SK-N-SH (cell line): ENCODE data around the gene FAM222B. TPM values are rescaled to one million over a fixed set of nuclear protein-coding genes. Genes with fewer than 3 reads are reported as not detected.

ENCODE experiments used
- CTCF ChIA-PET: fragments of 300-600, 350-600 bp; formaldehyde crosslinking; extraction: SDS; loops from one replicate; lab custom pipeline; 2021; lab: Yijun Ruan, JAX
- POLR2A ChIA-PET: fragments of 350-600 bp; sonication (Branson Sonifier 250); formaldehyde crosslinking; extraction: SDS; loops from one replicate; lab custom pipeline; 2020; ENCODE audit warnings: antibody characterized with exemption, inconsistent platforms; lab: Yijun Ruan, JAX
- DNase-seq: peaks from one replicate; pipeline ENCODE4 v3.0.0; 2012
- H2AFZ ChIP-seq: fragments of 200-600 bp; sonication (generic); 2 replicates; pipeline ENCODE4 v1.8.1; 2016; ENCODE audit warnings: antibody characterized with exemption, mild to moderate bottlenecking, low read depth
- H3F3A ChIP-seq: fragments of 200-600 bp; sonication (generic); replicated peaks from 2 replicates; pipeline ENCODE3; 2016; ENCODE audit warnings: antibody characterized with exemption, mild to moderate bottlenecking; ENCODE audit not compliant: insufficient read depth
- H3K27ac ChIP-seq, 2 experiments: fragments of 200-500 bp in 1 of 2; fragments of 200-600 bp in 1 of 2; sonication (Bioruptor generic) in 1 of 2; sonication (generic), shearing (Covaris generic) in 1 of 2; 2 replicates each; pipeline versions ENCODE4 v1.5.1 to v1.6.1; 2014 to 2016; ENCODE audit warnings: low read depth in 2 of 2, inconsistent platforms in 1 of 2, low read length in 1 of 2, mild to moderate bottlenecking in 1 of 2, mixed read lengths in 1 of 2
- H3K27me3 ChIP-seq: fragments of 200-600 bp; sonication (generic), shearing (Covaris generic); 2 replicates; pipeline ENCODE4 v1.6.1; 2016; ENCODE audit warnings: mixed run types; ENCODE audit not compliant: insufficient read depth
- H3K36me3 ChIP-seq, 2 experiments: fragments of 200-500 bp in 1 of 2; fragments of 200-600 bp in 1 of 2; sonication (Bioruptor generic) in 1 of 2; sonication (generic) in 1 of 2; replicated peaks in 1 of 2; 2 replicates each; pipeline versions ENCODE3 to v1.5.1; 2014 to 2016; ENCODE audit warnings: low read length in 1 of 2, mild to moderate bottlenecking in 1 of 2; ENCODE audit not compliant: insufficient read depth in 2 of 2, control insufficient read depth in 1 of 2
- H3K4me1 ChIP-seq, 2 experiments: fragments of 200-500 bp in 1 of 2; fragments of 200-600 bp in 1 of 2; sonication (Bioruptor generic) in 1 of 2; sonication (generic), shearing (Covaris generic) in 1 of 2; 2 replicates each; pipeline versions ENCODE4 v1.5.1 to v1.6.1; 2014 to 2016; ENCODE audit warnings: low read depth in 1 of 2, low read length in 1 of 2, mixed run types in 1 of 2; ENCODE audit not compliant: insufficient read depth in 2 of 2, control insufficient read depth in 1 of 2
- H3K4me2 ChIP-seq: fragments of 200-600 bp; sonication (generic), shearing (Covaris generic); 2 replicates; pipeline ENCODE4 v1.6.1; 2017; ENCODE audit warnings: mixed run types
- H3K4me3 ChIP-seq, 2 experiments: fragments of 200-500 bp in 1 of 2; fragments of 200-600 bp in 1 of 2; sonication (Bioruptor generic) in 1 of 2; sonication (generic), shearing (Covaris generic) in 1 of 2; 2 replicates each; pipeline versions ENCODE4 v1.5.1 to v1.8.1; 2014 to 2016; ENCODE audit warnings: low read depth in 2 of 2, inconsistent platforms in 1 of 2, low read length in 1 of 2, mild to moderate bottlenecking in 1 of 2, mixed read lengths in 1 of 2, moderate library complexity in 1 of 2
- H3K79me2 ChIP-seq: fragments of 200-600 bp; sonication (generic); 2 replicates; pipeline ENCODE4 v1.8.1; 2017; ENCODE audit warnings: mild to moderate bottlenecking; ENCODE audit not compliant: insufficient read depth
- H3K9ac ChIP-seq: fragments of 200-600 bp; sonication (generic); 2 replicates; pipeline ENCODE4 v1.6.1; 2017; ENCODE audit warnings: mixed run types
- H3K9me2 ChIP-seq: fragments of 200-600 bp; sonication (generic); 2 replicates; pipeline ENCODE4 v1.6.1; 2017; ENCODE audit warnings: mixed run types
- H3K9me3 ChIP-seq: fragments of 200-600 bp; sonication (generic); 2 replicates; pipeline ENCODE4 v1.6.1; 2017; ENCODE audit warnings: mixed run types, mild to moderate bottlenecking, moderate library complexity
- H4K20me1 ChIP-seq: fragments of 200-600 bp; sonication (generic); 2 replicates; pipeline ENCODE4 v1.6.1; 2017; ENCODE audit warnings: mild to moderate bottlenecking, mixed run types; ENCODE audit not compliant: insufficient read depth
- CHD2 ChIP-seq: fragments of 150-350 bp; IDR thresholded peaks from 2 replicates; pipeline ENCODE4 v1.6.1; 2018; ENCODE audit warnings: low read length; ENCODE audit not compliant: partially characterized antibody
- ELF1 ChIP-seq: IDR thresholded peaks from 2 replicates; pipeline ENCODE4 v1.4.0; 2012
- EP300 ChIP-seq, 2 experiments: IDR thresholded peaks; 2 replicates each; pipeline versions ENCODE4 v1.4.0 to v1.6.1; 2012; ENCODE audit warnings: borderline replicate concordance in 1 of 2, low read depth in 1 of 2, low read length in 1 of 2
- EZH2phosphoT487 ChIP-seq: fragments of 200-600 bp; sonication (generic); IDR thresholded peaks from 2 replicates; pipeline ENCODE4 v1.6.1; 2017; ENCODE audit warnings: low read depth, mixed run types, mild to moderate bottlenecking, antibody characterized with exemption, moderate library complexity, borderline replicate concordance
- FOSL2 ChIP-seq: IDR thresholded peaks from 2 replicates; pipeline ENCODE4 v1.4.0; 2012; ENCODE audit warnings: low read depth, mild to moderate bottlenecking, moderate library complexity, borderline replicate concordance
- GABPA ChIP-seq: IDR thresholded peaks from 2 replicates; pipeline ENCODE4 v1.4.0; 2012; ENCODE audit warnings: low read depth, mild to moderate bottlenecking
- GATA2 ChIP-seq: sonication (generic); formaldehyde crosslinking; IDR thresholded peaks from 2 replicates; pipeline ENCODE4 v1.5.0; 2020; ENCODE audit warnings: mild to moderate bottlenecking, missing genetic modification reagents
- JUND ChIP-seq: IDR thresholded peaks from 2 replicates; pipeline ENCODE4 v1.4.0; 2012
- POLR2AphosphoS5 ChIP-seq: IDR thresholded peaks from 2 replicates; pipeline ENCODE4 v1.6.1; 2012; ENCODE audit warnings: low read depth, low read length
- RAD21 ChIP-seq: IDR thresholded peaks from 2 replicates; pipeline ENCODE4 v1.6.1; 2012; ENCODE audit warnings: mild to moderate bottlenecking, low read length
- RCOR1 ChIP-seq: fragments of 150-350 bp; IDR thresholded peaks from 2 replicates; pipeline ENCODE4 v1.6.1; 2017; ENCODE audit warnings: antibody characterized with exemption, low read length
- RXRA ChIP-seq: IDR thresholded peaks from 2 replicates; pipeline ENCODE4 v1.4.0; 2012; ENCODE audit warnings: low read depth, mild to moderate bottlenecking, borderline replicate concordance
- SIN3A ChIP-seq: IDR thresholded peaks from 2 replicates; pipeline ENCODE4 v1.6.1; 2012; ENCODE audit warnings: low read depth, mild to moderate bottlenecking, low read length, moderate library complexity, borderline replicate concordance
- TCF12 ChIP-seq: IDR thresholded peaks from 2 replicates; pipeline ENCODE4 v1.4.0; 2012
- TEAD4 ChIP-seq: IDR thresholded peaks from 2 replicates; pipeline ENCODE4 v1.4.0; 2012; ENCODE audit warnings: mild to moderate bottlenecking, borderline replicate concordance; ENCODE audit not compliant: insufficient read depth
- YY1 ChIP-seq: IDR thresholded peaks from 2 replicates; pipeline ENCODE4 v1.4.0; 2012; ENCODE audit warnings: low read depth, mild to moderate bottlenecking
- WGBS: methylation state at CpG from one replicate; pipeline ENCODE4 v1.1.6; 2017; ENCODE audit warnings: low lambda C conversion rate; 5-methylcytosine and 5-hydroxymethylcytosine counted together
- polyA plus RNA-seq, 3 experiments: library from polyadenylated mRNA; depleted of rRNA; stranded (reverse); fragments of >200 nt; gene quantifications; 2 replicates each; pipeline ENCODE4 v1.2.3, GENCODE V29; 2012
- TF ChIP-seq, protein P1 (sequence below): IDR thresholded peaks from 2 replicates; pipeline ENCODE4 v1.4.0; 2012; ENCODE audit warnings: low read depth, borderline replicate concordance
- TF ChIP-seq, protein P2 (sequence below): fragments of 200-600 bp; sonication (generic); IDR thresholded peaks from 2 replicates; pipeline ENCODE4 v1.6.1; 2017; ENCODE audit warnings: antibody characterized with exemption, mild to moderate bottlenecking, moderate library complexity
- TF ChIP-seq, protein P3 (sequence below): IDR thresholded peaks from 2 replicates; pipeline ENCODE4 v1.4.0; 2012; ENCODE audit warnings: low read depth, borderline replicate concordance
- TF ChIP-seq, protein P4 (sequence below): fragments of 150-350 bp; IDR thresholded peaks from 2 replicates; pipeline ENCODE4 v1.6.1; 2017; ENCODE audit warnings: antibody characterized with exemption, low read length, low read depth, borderline replicate concordance
- TF ChIP-seq, protein P5 (sequence below): IDR thresholded peaks from 2 replicates; pipeline ENCODE4 v1.4.0; 2012; ENCODE audit warnings: low read depth

Gene FAM222B
- polyA plus RNA-seq, 1 of the 3 experiments (the other 2 are of a cell fraction) = 9.0 TPM

DNA sequence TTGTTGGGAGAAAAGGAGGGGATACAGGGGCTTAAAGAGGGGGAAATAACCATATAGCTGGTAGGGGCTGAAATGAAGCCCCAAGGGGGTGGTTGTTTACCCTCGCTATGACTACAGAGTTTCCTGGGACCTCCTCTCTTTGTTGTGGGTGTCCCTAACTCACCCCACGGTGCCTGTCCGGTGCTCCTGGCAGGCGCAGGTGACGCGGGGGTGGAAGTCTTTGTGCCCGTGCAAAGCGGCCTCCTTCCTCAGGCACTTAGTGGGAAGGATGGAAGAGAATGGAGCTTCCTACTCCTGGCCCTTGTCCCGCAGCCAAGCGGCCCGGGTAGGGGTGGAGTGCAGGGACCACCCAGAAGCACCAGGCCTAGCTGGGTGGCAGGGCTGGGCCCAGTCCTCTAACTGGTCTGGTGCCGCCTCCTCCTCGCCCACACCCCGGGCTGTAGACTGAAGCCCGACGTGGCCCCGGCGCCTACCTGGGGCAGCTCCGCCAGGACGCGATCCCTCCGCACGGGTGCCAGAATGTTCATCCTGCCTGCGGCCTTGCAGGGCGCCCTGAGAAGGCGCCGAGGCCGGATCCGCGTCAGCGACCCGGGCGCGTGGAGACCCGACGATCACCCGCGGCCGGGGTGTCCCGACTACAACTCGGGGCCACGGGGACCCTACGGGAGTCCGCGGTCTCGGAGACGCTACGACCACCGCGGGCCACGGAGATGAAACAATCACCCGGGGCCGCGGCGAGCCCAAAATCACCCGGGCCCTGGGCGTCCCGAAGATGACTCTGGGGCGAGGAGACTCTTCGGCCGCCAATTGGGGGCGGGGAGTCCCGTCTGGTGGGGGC, 125.6 kb downstream of the FAM222B start:
- Histone ChIP-seq H3K27ac (no peak overlapping the region), H3K9me2 (no peaks in the 10 kb centered on the region), H3K4me2 (no peak overlapping the region), H2AFZ (no peak overlapping the region), H4K20me1 (peaks cover 13% of the 10 kb centered on the region), H3K4me3 (no peak overlapping the region), H3K27me3 (no peaks in the 10 kb centered on the region), H3K36me3 (peaks cover 9 to 18% of the 10 kb centered on the region in 2 experiments), H3K9me3 (no peaks in the 10 kb centered on the region), H3K9ac (no peak overlapping the region), H3K79me2 (peaks cover 23% of the 10 kb centered on the region), H3K4me1 (peaks cover 0 to 5% of the 10 kb centered on the region in 2 experiments; a peak in 2 of 4 replicates), H3F3A (peaks cover 28% of the 10 kb centered on the region)
- ChIA-PET POLR2A (no interaction called here), CTCF (interaction anchor here (1.5 kb wide), 2 partner anchors 9 to 47 kb away, joined by 3 to 12 read pairs; partner anchors contain the start of gene TLCD1)
- no peak for TF ChIP-seq RXRA
- TF ChIP-seq, protein P1, sequence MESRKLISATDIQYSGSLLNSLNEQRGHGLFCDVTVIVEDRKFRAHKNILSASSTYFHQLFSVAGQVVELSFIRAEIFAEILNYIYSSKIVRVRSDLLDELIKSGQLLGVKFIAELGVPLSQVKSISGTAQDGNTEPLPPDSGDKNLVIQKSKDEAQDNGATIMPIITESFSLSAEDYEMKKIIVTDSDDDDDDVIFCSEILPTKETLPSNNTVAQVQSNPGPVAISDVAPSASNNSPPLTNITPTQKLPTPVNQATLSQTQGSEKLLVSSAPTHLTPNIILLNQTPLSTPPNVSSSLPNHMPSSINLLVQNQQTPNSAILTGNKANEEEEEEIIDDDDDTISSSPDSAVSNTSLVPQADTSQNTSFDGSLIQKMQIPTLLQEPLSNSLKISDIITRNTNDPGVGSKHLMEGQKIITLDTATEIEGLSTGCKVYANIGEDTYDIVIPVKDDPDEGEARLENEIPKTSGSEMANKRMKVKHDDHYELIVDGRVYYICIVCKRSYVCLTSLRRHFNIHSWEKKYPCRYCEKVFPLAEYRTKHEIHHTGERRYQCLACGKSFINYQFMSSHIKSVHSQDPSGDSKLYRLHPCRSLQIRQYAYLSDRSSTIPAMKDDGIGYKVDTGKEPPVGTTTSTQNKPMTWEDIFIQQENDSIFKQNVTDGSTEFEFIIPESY = no peak
- TF ChIP-seq SIN3A = no peak
- TF ChIP-seq ELF1 = no peak
- no peak for TF ChIP-seq GABPA
- 85% methylated on average over 49 of the region's 63 CpGs for WGBS
- DNase-seq = no peak

DNA sequence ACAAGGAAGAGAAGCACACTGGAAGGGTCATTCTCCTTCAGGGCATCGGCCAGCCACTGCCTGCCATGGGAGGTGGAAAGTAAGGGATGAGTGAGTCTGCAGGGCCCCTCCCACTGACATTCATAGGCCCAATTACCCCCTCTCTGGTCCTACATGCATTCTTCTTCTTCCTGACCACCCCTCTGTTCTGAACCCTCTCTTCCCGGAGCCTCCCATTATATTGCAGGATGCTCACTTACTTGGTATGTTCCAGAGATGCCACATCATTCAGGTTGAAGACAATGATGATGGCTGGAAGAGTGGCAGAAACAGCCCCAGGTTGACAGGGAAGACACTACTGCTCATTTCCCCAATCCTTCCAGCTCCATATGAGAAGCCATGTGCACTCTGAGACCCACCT, 127.4 kb downstream of the FAM222B start:
- Histone ChIP-seq H3F3A (peaks cover 19% of the 10 kb centered on the region), H3K4me2 (no peak overlapping the region), H3K9me2 (no peaks in the 10 kb centered on the region), H3K9me3 (no peaks in the 10 kb centered on the region), H4K20me1 (no peaks in the 10 kb centered on the region), H3K9ac (no peak overlapping the region), H3K79me2 (peaks cover 5% of the 10 kb centered on the region), H3K4me3 (no peak overlapping the region), H3K27ac (no peak overlapping the region), H2AFZ (no peak overlapping the region), H3K4me1 (peaks cover 0 to 2% of the 10 kb centered on the region in 2 experiments; a peak in 2 of 4 replicates), H3K36me3 (peaks cover 0 to under 1% of the 10 kb centered on the region in 2 experiments), H3K27me3 (no peaks in the 10 kb centered on the region)
- no peak for DNase-seq
- 69% methylated on average over 1 of the region's 2 CpGs for WGBS
- ChIA-PET POLR2A (no interaction called here), CTCF (interaction anchor here (0.9 to 1.5 kb wide), 2 partner anchors 35 to 48 kb away, joined by 3 to 4 read pairs; no protein-coding TSS in a partner anchor)
- no peak for TF ChIP-seq TEAD4
- TF ChIP-seq ELF1 = no peak
- no peak for TF ChIP-seq RCOR1
- TF ChIP-seq RAD21 = no peak
- TF ChIP-seq EP300 (IDR thresholded peaks at IDR 0.05; ENCODE audit: borderline replicate concordance in 1 of 2, low read depth in 1 of 2, low read length in 1 of 2) = no peak
- TF ChIP-seq, protein P2, sequence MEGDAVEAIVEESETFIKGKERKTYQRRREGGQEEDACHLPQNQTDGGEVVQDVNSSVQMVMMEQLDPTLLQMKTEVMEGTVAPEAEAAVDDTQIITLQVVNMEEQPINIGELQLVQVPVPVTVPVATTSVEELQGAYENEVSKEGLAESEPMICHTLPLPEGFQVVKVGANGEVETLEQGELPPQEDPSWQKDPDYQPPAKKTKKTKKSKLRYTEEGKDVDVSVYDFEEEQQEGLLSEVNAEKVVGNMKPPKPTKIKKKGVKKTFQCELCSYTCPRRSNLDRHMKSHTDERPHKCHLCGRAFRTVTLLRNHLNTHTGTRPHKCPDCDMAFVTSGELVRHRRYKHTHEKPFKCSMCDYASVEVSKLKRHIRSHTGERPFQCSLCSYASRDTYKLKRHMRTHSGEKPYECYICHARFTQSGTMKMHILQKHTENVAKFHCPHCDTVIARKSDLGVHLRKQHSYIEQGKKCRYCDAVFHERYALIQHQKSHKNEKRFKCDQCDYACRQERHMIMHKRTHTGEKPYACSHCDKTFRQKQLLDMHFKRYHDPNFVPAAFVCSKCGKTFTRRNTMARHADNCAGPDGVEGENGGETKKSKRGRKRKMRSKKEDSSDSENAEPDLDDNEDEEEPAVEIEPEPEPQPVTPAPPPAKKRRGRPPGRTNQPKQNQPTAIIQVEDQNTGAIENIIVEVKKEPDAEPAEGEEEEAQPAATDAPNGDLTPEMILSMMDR = no peak
- no peak for TF ChIP-seq TCF12
- TF ChIP-seq RXRA = no peak
- no peak for TF ChIP-seq CHD2
- TF ChIP-seq GATA2 (CRISPR knock-in tag) = no peak
- TF ChIP-seq POLR2AphosphoS5 = no peak
- TF ChIP-seq, protein P3, sequence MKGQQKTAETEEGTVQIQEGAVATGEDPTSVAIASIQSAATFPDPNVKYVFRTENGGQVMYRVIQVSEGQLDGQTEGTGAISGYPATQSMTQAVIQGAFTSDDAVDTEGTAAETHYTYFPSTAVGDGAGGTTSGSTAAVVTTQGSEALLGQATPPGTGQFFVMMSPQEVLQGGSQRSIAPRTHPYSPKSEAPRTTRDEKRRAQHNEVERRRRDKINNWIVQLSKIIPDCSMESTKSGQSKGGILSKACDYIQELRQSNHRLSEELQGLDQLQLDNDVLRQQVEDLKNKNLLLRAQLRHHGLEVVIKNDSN = no peak
- TF ChIP-seq JUND = no peak
- TF ChIP-seq, protein P4, sequence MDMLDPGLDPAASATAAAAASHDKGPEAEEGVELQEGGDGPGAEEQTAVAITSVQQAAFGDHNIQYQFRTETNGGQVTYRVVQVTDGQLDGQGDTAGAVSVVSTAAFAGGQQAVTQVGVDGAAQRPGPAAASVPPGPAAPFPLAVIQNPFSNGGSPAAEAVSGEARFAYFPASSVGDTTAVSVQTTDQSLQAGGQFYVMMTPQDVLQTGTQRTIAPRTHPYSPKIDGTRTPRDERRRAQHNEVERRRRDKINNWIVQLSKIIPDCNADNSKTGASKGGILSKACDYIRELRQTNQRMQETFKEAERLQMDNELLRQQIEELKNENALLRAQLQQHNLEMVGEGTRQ = no peak
- TF ChIP-seq FOSL2 = no peak
- no peak for TF ChIP-seq YY1
- no peak for TF ChIP-seq EZH2phosphoT487
- TF ChIP-seq, protein P5, sequence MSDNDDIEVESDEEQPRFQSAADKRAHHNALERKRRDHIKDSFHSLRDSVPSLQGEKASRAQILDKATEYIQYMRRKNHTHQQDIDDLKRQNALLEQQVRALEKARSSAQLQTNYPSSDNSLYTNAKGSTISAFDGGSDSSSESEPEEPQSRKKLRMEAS = no peak
